HepG2 (cell line): ENCODE data around the gene CYSTM1. TPM values are rescaled to one million over a fixed set of nuclear protein-coding genes. Genes with fewer than 3 reads are reported as not detected.
A peak's percentile ranks its signal among the peaks of the same experiment; 100 is the strongest.

ENCODE experiments used
- ATF7 ChIP-seq, 2 experiments: fragments of 450-650 bp in 1 of 2; sonication (generic) in 1 of 2; formaldehyde crosslinking in 1 of 2; IDR thresholded peaks; 2 replicates each; pipeline versions ENCODE4 v1.4.0 to v1.6.1; 2016 to 2020; ENCODE audit warnings: antibody characterized with exemption in 1 of 2, mild to moderate bottlenecking in 1 of 2, missing genetic modification reagents in 1 of 2
- FOSL1 ChIP-seq: sonication (generic); formaldehyde crosslinking; IDR thresholded peaks from 2 replicates; pipeline ENCODE4 v1.9.0; 2021; ENCODE audit warnings: missing genetic modification reagents, borderline replicate concordance
- FOXA3 ChIP-seq: IDR thresholded peaks from 2 replicates; pipeline ENCODE4 v1.6.1; 2016; ENCODE audit warnings: missing genetic modification reagents, missing compliant biosample characterization
- HCFC1 ChIP-seq: fragments of 150-350 bp; IDR thresholded peaks from 2 replicates; pipeline ENCODE4 v1.6.1; 2014; ENCODE audit warnings: low read depth, low read length
- KAT7 ChIP-seq: IDR thresholded peaks from 2 replicates; pipeline ENCODE4 v1.6.1; 2018; ENCODE audit warnings: borderline replicate concordance, missing compliant biosample characterization
- KLF13 ChIP-seq: sonication (generic); formaldehyde crosslinking; IDR thresholded peaks from 2 replicates; pipeline ENCODE4 v1.4.0; 2020; ENCODE audit warnings: mild to moderate bottlenecking, missing genetic modification reagents
- POLR2G ChIP-seq: fragments of 200-400 bp; formaldehyde crosslinking; IDR thresholded peaks from 2 replicates; pipeline ENCODE4 v1.6.1; 2018; ENCODE audit warnings: mild to moderate bottlenecking, low read depth, low read length, moderate library complexity
- RARA ChIP-seq: IDR thresholded peaks from 2 replicates; pipeline ENCODE4 v1.6.1; 2016; ENCODE audit warnings: missing genetic modification reagents, missing compliant biosample characterization
- ZBTB38 ChIP-seq: sonication (generic); formaldehyde crosslinking; IDR thresholded peaks from 2 replicates; pipeline ENCODE4 v1.5.1; 2020; ENCODE audit warnings: mild to moderate bottlenecking, missing genetic modification reagents
- ZNF235 ChIP-seq: sonication (generic); formaldehyde crosslinking; IDR thresholded peaks from 2 replicates; pipeline ENCODE4 v1.8.1; 2023; ENCODE audit warnings: mild to moderate bottlenecking, missing genetic modification reagents, borderline replicate concordance
- ZNF460 ChIP-seq: sonication (generic); formaldehyde crosslinking; IDR thresholded peaks from 2 replicates; pipeline ENCODE4 v1.5.1; 2020; ENCODE audit warnings: missing genetic modification reagents, mild to moderate bottlenecking, borderline replicate concordance
- ZNF772 ChIP-seq: sonication (generic); formaldehyde crosslinking; IDR thresholded peaks from 2 replicates; pipeline ENCODE4 v1.5.0; 2020; ENCODE audit warnings: mild to moderate bottlenecking, missing genetic modification reagents
- ZNF841 ChIP-seq: sonication (generic); formaldehyde crosslinking; IDR thresholded peaks from 2 replicates; pipeline ENCODE4 v1.8.1; 2023; ENCODE audit warnings: missing genetic modification reagents, borderline replicate concordance
- polyA plus RNA-seq, 8 experiments: library from polyadenylated mRNA; depleted of rRNA in 3 of 8; stranded (reverse) in 7 of 8; unstranded in 1 of 8; fragments of >200 nt; fragmentation: Illumina TruSeq in 4 of 8; extraction: Trizol in 4 of 8; gene quantifications; 2 replicates each; pipeline versions ENCODE4 v1.2.1 to v1.2.3, GENCODE V29; 2011 to 2016; ENCODE audit warnings: low read depth in 4 of 8, missing spikeins in 1 of 8, mixed read lengths in 1 of 8; ENCODE audit not compliant: insufficient read depth in 1 of 8
- total RNA-seq, 5 experiments: library from RNA; depleted of rRNA; stranded (reverse); fragments of >200 nt; fragmentation: Illumina TruSeq; extraction: Trizol; gene quantifications; 2 replicates each; pipeline ENCODE4 v1.2.3, GENCODE V29; 2016; ENCODE audit warnings: low read depth in 1 of 5
- TF ChIP-seq, protein P1 (sequence below): sonication (generic); formaldehyde crosslinking; IDR thresholded peaks from 2 replicates; pipeline ENCODE4 v1.9.0; 2021; ENCODE audit warnings: missing genetic modification reagents, borderline replicate concordance
- TF ChIP-seq, protein P2 (sequence below): sonication (generic); formaldehyde crosslinking; IDR thresholded peaks from 2 replicates; pipeline ENCODE4 v1.9.0; 2021; ENCODE audit warnings: missing genetic modification reagents, borderline replicate concordance
- TF ChIP-seq, protein P3 (sequence below): sonication (generic); formaldehyde crosslinking; IDR thresholded peaks from 2 replicates; pipeline ENCODE4 v1.9.0; 2021; ENCODE audit warnings: missing genetic modification reagents, mild to moderate bottlenecking, borderline replicate concordance
- TF ChIP-seq, protein P4 (sequence below), 2 experiments: sonication (generic) in 1 of 2; formaldehyde crosslinking in 1 of 2; IDR thresholded peaks; 2 replicates each; pipeline versions ENCODE4 v1.4.0 to v1.6.1; 2018 to 2020; ENCODE audit warnings: missing genetic modification reagents in 2 of 2, borderline replicate concordance in 1 of 2, low read depth in 1 of 2, mild to moderate bottlenecking in 1 of 2, missing biosample characterization in 1 of 2

CYSTM1 gene
- total and polyA plus RNA-seq, 2 of the 13 experiments (the other 11 are each of a cell fraction or from before 2014, with no cell fraction given), result 40.0 to 73.4 TPM

DNA sequence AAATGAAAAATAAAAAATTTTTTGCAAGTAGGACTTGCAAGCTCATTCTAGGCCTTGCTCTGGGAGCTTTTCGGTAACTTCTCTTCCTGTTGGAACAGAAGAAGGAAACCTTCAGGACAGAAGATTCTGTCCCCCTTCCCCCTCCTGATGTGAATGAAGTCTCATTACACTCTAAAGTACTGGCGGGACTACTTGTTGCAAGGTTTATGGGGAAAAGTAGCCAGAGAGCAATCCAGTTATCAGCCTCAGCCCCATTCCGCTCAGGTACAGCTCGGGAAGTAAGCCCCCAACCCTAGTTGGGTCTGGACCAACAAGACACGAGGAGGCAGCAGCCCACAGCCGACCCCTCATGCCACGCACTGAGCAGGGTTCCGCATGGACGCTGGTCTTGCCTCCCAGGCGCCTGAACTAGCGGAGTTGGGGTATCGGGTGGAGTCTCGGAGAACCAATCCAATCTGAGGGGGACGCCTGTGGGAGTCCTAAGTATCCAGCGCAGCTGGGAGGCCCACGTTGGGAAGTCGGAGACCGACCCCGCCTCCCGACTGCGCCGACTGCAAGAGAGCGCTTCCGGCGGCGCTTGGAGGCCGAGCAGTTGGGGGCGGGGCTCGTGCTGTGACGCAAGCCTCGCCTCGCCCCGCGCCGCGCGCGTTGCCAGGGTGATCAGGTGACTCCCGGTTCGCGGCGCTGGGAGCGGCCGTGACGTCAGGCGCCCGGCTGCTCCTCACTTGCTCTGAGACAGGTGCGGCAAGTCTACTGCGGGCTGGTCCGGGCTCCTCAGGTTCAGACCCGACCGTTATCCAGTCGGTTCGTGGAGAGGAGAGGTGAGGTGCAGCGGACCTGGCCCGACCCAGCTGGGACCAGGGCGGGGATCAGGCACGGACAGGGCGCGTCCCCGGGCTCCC is at the start of gene CYSTM1 (continued):
- TF ChIP-seq, protein P1, sequence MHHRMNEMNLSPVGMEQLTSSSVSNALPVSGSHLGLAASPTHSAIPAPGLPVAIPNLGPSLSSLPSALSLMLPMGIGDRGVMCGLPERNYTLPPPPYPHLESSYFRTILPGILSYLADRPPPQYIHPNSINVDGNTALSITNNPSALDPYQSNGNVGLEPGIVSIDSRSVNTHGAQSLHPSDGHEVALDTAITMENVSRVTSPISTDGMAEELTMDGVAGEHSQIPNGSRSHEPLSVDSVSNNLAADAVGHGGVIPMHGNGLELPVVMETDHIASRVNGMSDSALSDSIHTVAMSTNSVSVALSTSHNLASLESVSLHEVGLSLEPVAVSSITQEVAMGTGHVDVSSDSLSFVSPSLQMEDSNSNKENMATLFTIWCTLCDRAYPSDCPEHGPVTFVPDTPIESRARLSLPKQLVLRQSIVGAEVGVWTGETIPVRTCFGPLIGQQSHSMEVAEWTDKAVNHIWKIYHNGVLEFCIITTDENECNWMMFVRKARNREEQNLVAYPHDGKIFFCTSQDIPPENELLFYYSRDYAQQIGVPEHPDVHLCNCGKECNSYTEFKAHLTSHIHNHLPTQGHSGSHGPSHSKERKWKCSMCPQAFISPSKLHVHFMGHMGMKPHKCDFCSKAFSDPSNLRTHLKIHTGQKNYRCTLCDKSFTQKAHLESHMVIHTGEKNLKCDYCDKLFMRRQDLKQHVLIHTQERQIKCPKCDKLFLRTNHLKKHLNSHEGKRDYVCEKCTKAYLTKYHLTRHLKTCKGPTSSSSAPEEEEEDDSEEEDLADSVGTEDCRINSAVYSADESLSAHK (CRISPR knock-in tag), result no peak
- TF ChIP-seq ATF7 (IDR thresholded peaks at IDR 0.05), result peak; percentile 43
- no peak for TF ChIP-seq ATF7 (CRISPR knock-in tag; IDR thresholded peaks at IDR 0.05)
- TF ChIP-seq ZNF235 (CRISPR knock-in tag), result no peak
- TF ChIP-seq POLR2G, result peak; percentile 86
- no peak for TF ChIP-seq FOSL1
- TF ChIP-seq ZNF772, result peak; percentile 67; the same call in 1 of the 2 replicates
- 0 out of 2 replicates have a peak, but pooled peaks have one; percentile 24 for TF ChIP-seq FOXA3 (CRISPR knock-in tag)
- no peak for TF ChIP-seq KLF13 (CRISPR knock-in tag)
- TF ChIP-seq, protein P2, sequence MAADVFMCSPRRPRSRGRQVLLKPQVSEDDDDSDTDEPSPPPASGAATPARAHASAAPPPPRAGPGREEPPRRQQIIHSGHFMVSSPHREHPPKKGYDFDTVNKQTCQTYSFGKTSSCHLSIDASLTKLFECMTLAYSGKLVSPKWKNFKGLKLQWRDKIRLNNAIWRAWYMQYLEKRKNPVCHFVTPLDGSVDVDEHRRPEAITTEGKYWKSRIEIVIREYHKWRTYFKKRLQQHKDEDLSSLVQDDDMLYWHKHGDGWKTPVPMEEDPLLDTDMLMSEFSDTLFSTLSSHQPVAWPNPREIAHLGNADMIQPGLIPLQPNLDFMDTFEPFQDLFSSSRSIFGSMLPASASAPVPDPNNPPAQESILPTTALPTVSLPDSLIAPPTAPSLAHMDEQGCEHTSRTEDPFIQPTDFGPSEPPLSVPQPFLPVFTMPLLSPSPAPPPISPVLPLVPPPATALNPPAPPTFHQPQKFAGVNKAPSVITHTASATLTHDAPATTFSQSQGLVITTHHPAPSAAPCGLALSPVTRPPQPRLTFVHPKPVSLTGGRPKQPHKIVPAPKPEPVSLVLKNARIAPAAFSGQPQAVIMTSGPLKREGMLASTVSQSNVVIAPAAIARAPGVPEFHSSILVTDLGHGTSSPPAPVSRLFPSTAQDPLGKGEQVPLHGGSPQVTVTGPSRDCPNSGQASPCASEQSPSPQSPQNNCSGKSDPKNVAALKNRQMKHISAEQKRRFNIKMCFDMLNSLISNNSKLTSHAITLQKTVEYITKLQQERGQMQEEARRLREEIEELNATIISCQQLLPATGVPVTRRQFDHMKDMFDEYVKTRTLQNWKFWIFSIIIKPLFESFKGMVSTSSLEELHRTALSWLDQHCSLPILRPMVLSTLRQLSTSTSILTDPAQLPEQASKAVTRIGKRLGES (CRISPR knock-in tag), result no peak
- TF ChIP-seq KAT7 (CRISPR knock-in tag), result 0 out of 2 replicates have a peak, but pooled peaks have one; percentile 24
- TF ChIP-seq, protein P3, sequence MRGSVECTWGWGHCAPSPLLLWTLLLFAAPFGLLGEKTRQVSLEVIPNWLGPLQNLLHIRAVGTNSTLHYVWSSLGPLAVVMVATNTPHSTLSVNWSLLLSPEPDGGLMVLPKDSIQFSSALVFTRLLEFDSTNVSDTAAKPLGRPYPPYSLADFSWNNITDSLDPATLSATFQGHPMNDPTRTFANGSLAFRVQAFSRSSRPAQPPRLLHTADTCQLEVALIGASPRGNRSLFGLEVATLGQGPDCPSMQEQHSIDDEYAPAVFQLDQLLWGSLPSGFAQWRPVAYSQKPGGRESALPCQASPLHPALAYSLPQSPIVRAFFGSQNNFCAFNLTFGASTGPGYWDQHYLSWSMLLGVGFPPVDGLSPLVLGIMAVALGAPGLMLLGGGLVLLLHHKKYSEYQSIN (CRISPR knock-in tag), result no peak
- no peak for TF ChIP-seq HCFC1
- TF ChIP-seq RARA (CRISPR knock-in tag), result no peak
- TF ChIP-seq, protein P4, sequence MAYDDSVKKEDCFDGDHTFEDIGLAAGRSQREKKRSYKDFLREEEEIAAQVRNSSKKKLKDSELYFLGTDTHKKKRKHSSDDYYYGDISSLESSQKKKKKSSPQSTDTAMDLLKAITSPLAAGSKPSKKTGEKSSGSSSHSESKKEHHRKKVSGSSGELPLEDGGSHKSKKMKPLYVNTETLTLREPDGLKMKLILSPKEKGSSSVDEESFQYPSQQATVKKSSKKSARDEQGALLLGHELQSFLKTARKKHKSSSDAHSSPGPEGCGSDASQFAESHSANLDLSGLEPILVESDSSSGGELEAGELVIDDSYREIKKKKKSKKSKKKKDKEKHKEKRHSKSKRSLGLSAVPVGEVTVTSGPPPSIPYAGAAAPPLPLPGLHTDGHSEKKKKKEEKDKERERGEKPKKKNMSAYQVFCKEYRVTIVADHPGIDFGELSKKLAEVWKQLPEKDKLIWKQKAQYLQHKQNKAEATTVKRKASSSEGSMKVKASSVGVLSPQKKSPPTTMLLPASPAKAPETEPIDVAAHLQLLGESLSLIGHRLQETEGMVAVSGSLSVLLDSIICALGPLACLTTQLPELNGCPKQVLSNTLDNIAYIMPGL (CRISPR knock-in tag; IDR thresholded peaks at IDR 0.05; ENCODE audit: borderline replicate concordance in 1 of 2, low read depth in 1 of 2), result peak in 1 of 2 experiments; percentile 45; a peak in 2 of 4 replicates
- no peak for TF ChIP-seq ZNF460 (CRISPR knock-in tag)
- TF ChIP-seq ZNF841 (CRISPR knock-in tag), result no peak
- TF ChIP-seq ZBTB38, result peak; percentile 56; the same call in 1 of the 2 replicates
